Aorta (tissue), 5 donors: ENCODE results near the gene NSUN7. TPM values are rescaled to one million over a fixed set of nuclear protein-coding genes. Genes with fewer than 3 reads are reported as not detected.

Experiments used
- ATAC-seq: fragments of 200-7000 bp; cut with Tn5 transposase; one replicate; pipeline ENCODE4 v1.9.1; 2022; ENCODE audit warnings: moderate library complexity; ENCODE audit not compliant: low FRiP score
- DNase-seq, 2 donors: peaks; one replicate each; pipeline ENCODE4 v3.0.0-alpha.2; 2020
- H3K27ac ChIP-seq, 2 donors: one replicate each; pipeline ENCODE4 v1.5.1; 2013; ENCODE audit warnings: low read length in 2 of 2, mild to moderate bottlenecking in 2 of 2, moderate library complexity in 2 of 2, control low read depth in 1 of 2, inconsistent platforms in 1 of 2, low read depth in 1 of 2
- H3K27me3 ChIP-seq, 2 donors: one replicate each; pipeline ENCODE4 v1.6.1; 2013; ENCODE audit warnings: control low read depth in 1 of 2, low read length in 1 of 2, mild to moderate bottlenecking in 1 of 2, moderate library complexity in 1 of 2; ENCODE audit not compliant: insufficient read depth in 2 of 2, control insufficient read depth in 1 of 2
- H3K36me3 ChIP-seq, 2 donors: one replicate each; pipeline ENCODE4 v1.6.1; 2013; ENCODE audit warnings: control low read depth in 1 of 2, low read length in 1 of 2, mild to moderate bottlenecking in 1 of 2; ENCODE audit not compliant: insufficient read depth in 2 of 2, control insufficient read depth in 1 of 2
- H3K4me1 ChIP-seq, 2 donors: one replicate each; pipeline ENCODE4 v1.6.1; 2013; ENCODE audit warnings: low read length in 2 of 2, control low read depth in 1 of 2, mild to moderate bottlenecking in 1 of 2, moderate library complexity in 1 of 2; ENCODE audit not compliant: insufficient read depth in 2 of 2, control insufficient read depth in 1 of 2
- H3K4me3 ChIP-seq, 2 donors: one replicate each; pipeline ENCODE4 v1.5.1; 2013; ENCODE audit warnings: low read length in 2 of 2, control low read depth in 1 of 2, mild to moderate bottlenecking in 1 of 2
- H3K9me3 ChIP-seq: one replicate; pipeline ENCODE4 v1.6.1; 2013; ENCODE audit warnings: mild to moderate bottlenecking, low read length; ENCODE audit not compliant: control insufficient read depth
- WGBS, 2 donors: extraction: QIAGEN DNeasy Blood & Tissue Kit; methylation state at CpG; one replicate each; pipeline ENCODE4 v1.1.7; 2013; 5-methylcytosine and 5-hydroxymethylcytosine counted together
- intact Hi-C, 2 donors: fragments of 100-400 bp; cut with DNase I; formaldehyde crosslinking; loops; one replicate each; pipeline versions ENCODE4 v1.14.2 to v1.15.0; 2022
- polyA plus RNA-seq, 2 donors: library from polyadenylated mRNA; stranded (reverse); fragments of 200-250 nt; gene quantifications; one replicate each; pipeline ENCODE4 v1.2.3, GENCODE V29; 2013
- total RNA-seq, 2 donors: library from RNA; stranded (reverse); fragmentation: NEBNext Ultra II Directional; extraction: Animal tissue kit (Norgen Biotek cat#: 25700); gene quantifications; one replicate each; pipeline ENCODE4 v1.2.1, GENCODE V29; 2021
- donor health status: healthy with polysubstance abuse.
- donor health status: Bipolar disorder and iron deficiency.
- donor health status: DM: no; HTN: no; CAD: no.
- donor health status: DM: no; HTN: no; CAD: no.
- donor health status: DM: yes; HTN: yes; CAD: no.

The NSUN7 gene
- total and polyA plus RNA-seq, 4 donors: 0.75 to 16.3 (median 5.8) TPM

DNA sequence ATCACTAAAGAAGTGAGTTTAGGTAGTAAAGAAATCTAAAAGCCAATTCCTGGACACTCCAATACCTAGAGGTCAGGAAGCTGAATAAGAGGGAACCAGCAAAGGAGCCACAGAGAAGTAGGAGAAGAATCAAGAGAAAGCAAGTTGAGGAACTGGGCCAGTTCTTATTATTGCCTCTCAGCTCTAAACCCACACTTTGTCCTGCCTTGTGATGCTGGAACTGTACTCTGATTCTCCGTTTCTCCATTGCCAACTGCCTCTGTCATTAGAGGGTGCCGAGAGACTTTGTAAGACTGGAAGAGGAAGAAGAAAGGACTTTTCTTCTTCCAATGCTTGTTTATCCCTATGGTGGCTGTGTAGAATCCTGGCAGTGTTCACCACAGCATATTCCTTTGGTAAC, 38.6 kb downstream of the NSUN7 start:
- WGBS, 2 donors: 55 to 79% methylated on average over 2 of the region's 2 CpGs
- intact Hi-C loops: no loop called here
- H3K4me3 ChIP-seq: no peak overlapping the region

DNA sequence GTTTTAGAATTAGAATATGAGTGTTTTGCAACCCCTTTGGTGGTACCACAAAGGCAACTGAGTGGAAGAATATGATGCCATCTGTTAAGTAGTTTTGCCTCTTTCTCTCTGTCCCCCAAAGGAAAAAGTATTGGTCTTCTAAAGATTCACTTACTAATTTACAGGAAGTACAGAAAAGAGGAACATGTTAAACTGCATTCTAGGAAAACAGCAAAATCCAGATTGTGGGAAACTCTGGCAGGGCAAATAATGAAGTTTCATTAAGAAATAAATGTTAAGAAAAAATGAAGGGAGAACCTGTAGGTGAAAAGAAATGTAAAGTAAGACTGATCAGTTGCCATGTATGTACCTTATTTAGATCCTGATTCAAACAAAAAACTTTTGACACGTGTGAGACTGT, 39.3 kb downstream of the NSUN7 start:
- H3K27ac ChIP-seq: no peak overlapping the region
- no peaks in the 10 kb centered on the region for H3K9me3 ChIP-seq
- no peaks in the 10 kb centered on the region for H3K36me3 ChIP-seq
- DNase-seq (no peak), ATAC-seq (no peak)
- intact Hi-C loops: no loop called here
- WGBS, 2 donors: 59 to 69% methylated on average over 1 of the region's 1 CpG
- H3K4me1 ChIP-seq: no peaks in the 10 kb centered on the region
- H3K27me3 ChIP-seq: no peaks in the 10 kb centered on the region
- no peak overlapping the region for H3K4me3 ChIP-seq

More for the DNA sequence above, 38.6 kb downstream of the NSUN7 start:
- H3K27ac ChIP-seq: no peak overlapping the region
- ATAC-seq (no peak), DNase-seq (no peak)
- no peaks in the 10 kb centered on the region for H3K27me3 ChIP-seq
- no peaks in the 10 kb centered on the region for H3K4me1 ChIP-seq
- no peaks in the 10 kb centered on the region for H3K9me3 ChIP-seq
- H3K36me3 ChIP-seq: no peaks in the 10 kb centered on the region

DNA sequence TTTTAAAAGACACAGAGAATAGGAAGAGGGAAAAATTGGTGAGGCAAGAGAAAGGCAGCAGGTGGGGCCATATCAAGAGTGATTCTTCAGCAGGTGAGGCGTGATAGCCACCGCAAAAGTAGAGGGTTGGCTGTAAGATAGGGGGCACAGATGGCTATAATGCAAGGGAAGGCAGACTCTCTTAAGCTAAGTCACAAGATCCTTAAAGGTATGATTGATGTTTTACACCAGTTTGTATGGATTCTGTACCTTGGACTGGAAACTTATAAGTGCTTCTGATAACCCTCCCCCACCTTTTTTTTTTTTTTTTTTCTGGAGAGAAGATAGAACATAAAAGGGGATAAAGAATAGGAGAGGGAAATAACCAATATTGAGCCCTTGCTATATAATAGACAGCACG, 40.0 kb downstream of the NSUN7 start:
- 95 to 99% methylated on average over 3 of the region's 3 CpGs for WGBS, 2 donors
- ATAC-seq (no peak), DNase-seq (no peak)
- H3K27me3 ChIP-seq: no peaks in the 10 kb centered on the region
- no peaks in the 10 kb centered on the region for H3K4me1 ChIP-seq
- H3K36me3 ChIP-seq: no peaks in the 10 kb centered on the region
- intact Hi-C loops: no loop called here
- H3K27ac ChIP-seq: no peak overlapping the region
- no peaks in the 10 kb centered on the region for H3K9me3 ChIP-seq
- H3K4me3 ChIP-seq: no peak overlapping the region

DNA sequence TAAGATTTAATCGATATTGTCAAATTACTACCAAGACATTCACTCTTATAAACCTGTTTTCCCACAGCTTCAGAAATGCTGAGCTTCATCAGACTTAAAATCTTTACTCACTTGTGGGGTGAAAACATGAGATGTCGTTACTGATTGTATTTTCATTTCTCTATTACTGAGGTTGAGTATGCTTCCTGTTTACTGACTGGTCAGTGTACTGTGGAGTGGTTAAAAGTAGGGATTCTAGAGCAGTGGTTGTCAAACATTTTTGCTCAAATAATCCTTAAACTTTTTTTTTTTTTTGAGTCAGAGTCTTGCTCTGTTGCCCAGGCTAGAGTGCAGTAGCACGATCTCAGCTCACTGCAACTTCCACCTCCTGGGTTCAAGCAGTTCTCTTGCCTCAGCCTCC, 50.3 kb downstream of the NSUN7 start:
- intact Hi-C loops: no loop called here
- WGBS, 2 donors: 92 to 93% methylated on average over 3 of the region's 3 CpGs
- H3K27ac ChIP-seq: no peak overlapping the region
- H3K36me3 ChIP-seq: peaks cover 0 to 9% of the 10 kb centered on the region in 2 donors
- ATAC-seq (no peak), DNase-seq (no peak)
- no peaks in the 10 kb centered on the region for H3K4me1 ChIP-seq
- no peaks in the 10 kb centered on the region for H3K27me3 ChIP-seq
- H3K4me3 ChIP-seq: no peak overlapping the region
- H3K9me3 ChIP-seq: no peaks in the 10 kb centered on the region

DNA sequence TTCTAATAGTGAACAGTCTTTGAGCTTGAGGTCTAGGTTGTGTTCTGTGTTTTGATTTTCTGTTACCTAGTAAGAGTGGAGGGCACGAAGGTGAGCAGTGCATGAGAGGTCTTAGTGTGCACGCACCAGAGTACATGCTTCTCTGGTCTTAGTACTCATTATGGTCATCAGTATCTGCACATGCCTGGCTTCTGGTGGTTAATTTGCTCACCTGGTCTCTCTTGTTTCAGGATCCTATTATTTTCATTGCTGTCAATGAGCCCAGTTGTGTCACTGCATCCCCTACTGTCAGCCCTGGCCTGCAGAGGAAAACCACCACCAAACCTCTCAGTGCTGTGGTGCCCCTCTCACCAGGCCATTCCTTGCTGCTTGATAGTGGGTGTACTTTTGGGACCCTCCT, 54.8 kb downstream of the NSUN7 start:
- H3K27ac ChIP-seq: peak overlapping the region in 1 of 2 donors; percentile 10
- no peaks in the 10 kb centered on the region for H3K27me3 ChIP-seq
- H3K4me1 ChIP-seq: no peaks in the 10 kb centered on the region
- 96 to 98% methylated on average over 2 of the region's 2 CpGs for WGBS, 2 donors
- intact Hi-C loops: no loop called here
- no peaks in the 10 kb centered on the region for H3K36me3 ChIP-seq
- no peak for DNase-seq
- no peak for ATAC-seq
- no peaks in the 10 kb centered on the region for H3K9me3 ChIP-seq
- no peak overlapping the region for H3K4me3 ChIP-seq

DNA sequence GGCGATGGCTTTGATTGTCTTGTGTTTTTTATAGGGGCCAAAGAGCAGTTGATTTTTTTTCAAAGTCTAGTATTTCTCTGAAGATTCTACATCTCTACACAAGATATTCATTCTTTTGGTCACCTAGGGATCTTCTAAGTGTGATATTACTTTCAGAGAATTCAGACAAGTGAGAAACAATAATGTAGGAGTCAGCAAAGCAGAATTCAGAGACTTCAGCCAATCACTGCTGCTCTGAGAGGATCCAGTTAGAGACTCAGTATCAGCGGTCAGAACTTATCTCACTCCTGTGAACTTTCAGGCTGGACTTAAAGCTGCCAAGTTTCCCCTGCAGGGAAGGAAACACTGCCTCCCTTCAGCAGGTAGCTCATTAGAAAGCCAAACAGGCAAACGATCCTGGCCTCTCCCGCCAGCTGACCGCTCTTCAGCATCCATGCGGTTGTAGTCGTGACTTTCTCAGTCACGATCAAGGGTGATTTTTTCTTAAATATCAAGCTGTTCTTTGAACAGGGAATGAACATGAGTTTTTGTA, 59.2 kb downstream of the NSUN7 start:
- H3K27me3 ChIP-seq: no peaks in the 10 kb centered on the region
- H3K4me1 ChIP-seq: peaks cover 0 to 2% of the 10 kb centered on the region in 2 donors
- H3K4me3 ChIP-seq: no peak overlapping the region
- H3K27ac ChIP-seq: no peak overlapping the region
- 82 to 84% methylated on average over 8 of the region's 8 CpGs for WGBS, 2 donors
- intact Hi-C loops: no loop called here
- DNase-seq (no peak), ATAC-seq (no peak)
- H3K9me3 ChIP-seq: no peaks in the 10 kb centered on the region
- H3K36me3 ChIP-seq: peaks cover 2 to 3% of the 10 kb centered on the region in 2 donors

DNA sequence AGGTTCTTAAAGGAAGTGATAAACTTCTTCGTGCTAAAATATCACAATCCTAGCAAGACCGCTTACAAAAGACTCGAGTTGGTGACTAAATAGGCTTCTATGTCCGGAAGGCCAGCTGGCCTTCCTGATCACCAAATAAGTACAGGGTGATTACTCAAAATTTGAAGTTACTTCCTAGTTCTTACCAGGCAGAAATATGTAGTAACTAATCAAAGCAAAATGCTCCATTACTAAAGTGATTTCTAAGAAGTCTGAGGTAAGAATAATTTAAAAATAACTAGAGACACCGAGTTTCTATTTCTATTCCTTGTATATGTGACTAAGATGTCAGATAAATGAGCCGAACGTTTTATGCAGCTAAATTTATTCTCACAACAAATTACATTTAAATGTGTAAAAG, 62.2 kb downstream of the NSUN7 start:
- Histone ChIP-seq H3K27me3 (no peaks in the 10 kb centered on the region), H3K4me1 (peaks cover 0 to 2% of the 10 kb centered on the region in 2 donors), H3K4me3 (no peak overlapping the region), H3K36me3 (peaks cover 3 to 10% of the 10 kb centered on the region in 2 donors), H3K9me3 (no peaks in the 10 kb centered on the region), H3K27ac (peak overlapping the region; percentile 69 to 79)
- no peak for ATAC-seq
- 36 to 38% methylated on average over 7 of the region's 7 CpGs for WGBS, 2 donors
- DNase-seq: no peak
- intact Hi-C loops: no loop called here

DNA sequence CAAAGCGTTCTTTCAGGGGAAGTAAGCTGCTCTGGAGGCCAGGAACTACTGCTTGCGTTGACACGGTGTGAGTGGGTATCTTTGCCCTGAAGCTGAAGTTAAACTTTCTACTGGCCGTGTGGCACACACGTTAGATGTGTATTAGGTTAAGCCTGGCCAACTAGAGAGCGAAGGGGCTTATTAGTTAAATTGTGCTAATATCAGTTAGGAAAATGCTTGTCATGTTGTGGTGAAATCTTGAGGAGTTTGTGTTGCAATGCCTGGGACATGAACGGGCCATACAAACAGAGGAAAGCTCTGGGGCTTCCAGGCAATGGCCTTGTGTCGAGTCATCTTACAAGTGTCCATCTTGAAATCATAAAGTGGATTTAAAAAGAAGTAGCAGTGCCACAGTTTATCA, 62.6 kb downstream of the NSUN7 start:
- ATAC-seq (no peak), DNase-seq (no peak)
- peaks cover 3 to 10% of the 10 kb centered on the region in 2 donors for H3K36me3 ChIP-seq
- no peaks in the 10 kb centered on the region for H3K9me3 ChIP-seq
- no peak overlapping the region for H3K4me3 ChIP-seq
- H3K27me3 ChIP-seq: no peaks in the 10 kb centered on the region
- H3K4me1 ChIP-seq: peaks cover 0 to 2% of the 10 kb centered on the region in 2 donors
- WGBS, 2 donors: 85 to 86% methylated on average over 8 of the region's 8 CpGs
- H3K27ac ChIP-seq: peak overlapping the region; percentile 69 to 79
- intact Hi-C loops: no loop called here

DNA sequence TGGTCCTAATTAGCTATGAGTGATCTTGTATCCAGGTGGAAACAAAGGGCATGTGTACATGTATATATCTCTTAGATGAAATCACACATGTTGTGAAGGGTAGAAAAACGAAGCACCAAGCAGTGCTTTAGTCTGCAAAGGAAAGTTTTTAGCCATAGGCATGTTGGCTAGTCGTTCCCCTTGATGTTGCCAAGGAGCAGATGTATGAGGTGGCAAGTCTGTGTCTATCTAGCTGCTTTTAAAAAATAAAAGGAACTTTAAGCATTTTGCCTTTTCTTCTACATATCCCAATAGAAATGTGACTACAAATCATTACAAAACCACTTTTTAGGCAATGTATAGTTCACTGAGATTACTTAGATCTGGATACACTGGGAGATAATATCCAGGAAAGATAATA, 63.1 kb downstream of the NSUN7 start:
- Histone ChIP-seq H3K4me1 (peaks cover 0 to 2% of the 10 kb centered on the region in 2 donors), H3K9me3 (no peaks in the 10 kb centered on the region), H3K36me3 (peaks cover 3 to 10% of the 10 kb centered on the region in 2 donors), H3K27ac (no peak overlapping the region), H3K27me3 (no peaks in the 10 kb centered on the region), H3K4me3 (no peak overlapping the region)
- intact Hi-C loops: no loop called here
- ATAC-seq: no peak
- 85 to 91% methylated on average over 2 of the region's 2 CpGs for WGBS, 2 donors
- DNase-seq: no peak
